ENCODE measurements around the gene GHITM.
A peak's percentile ranks its signal among the peaks of the same experiment; 100 is the strongest.
"Not testable (repeated sequence)": the region's sequence is repeated elsewhere in the genome, so short reads cannot be mapped to it uniquely, and the experiment has no call there.

GHITM gene

DNA sequence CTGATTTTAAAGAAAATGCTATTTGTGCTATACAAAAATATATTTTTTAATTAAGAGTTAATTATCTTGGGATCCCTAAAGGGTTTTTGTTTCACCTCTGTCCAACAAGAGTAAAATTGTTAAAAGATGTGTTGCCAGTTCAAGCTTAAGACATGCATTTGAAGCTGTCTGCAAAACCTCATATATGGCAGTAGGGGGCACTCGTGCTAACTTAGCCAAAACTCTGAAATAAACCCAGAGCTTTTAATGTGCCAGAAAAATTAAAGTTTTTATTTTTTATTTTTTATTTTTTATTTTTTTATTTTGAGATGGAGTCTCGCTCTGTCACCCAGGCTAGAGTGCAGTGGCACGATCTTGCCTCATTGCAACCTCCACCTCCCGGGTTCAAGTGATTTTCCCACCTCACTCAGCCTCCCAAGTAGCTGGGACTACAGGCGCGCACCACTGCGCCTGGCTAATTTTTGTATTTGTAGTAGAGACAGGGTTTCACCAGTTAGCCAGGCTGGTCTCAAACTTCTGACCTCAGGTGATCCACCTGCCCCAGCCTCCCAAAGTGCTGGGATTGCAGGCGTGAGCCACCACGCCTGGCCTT lies 8.8 kb downstream of the GHITM start:
- DNase-seq: not testable (repeated sequence)

DNA sequence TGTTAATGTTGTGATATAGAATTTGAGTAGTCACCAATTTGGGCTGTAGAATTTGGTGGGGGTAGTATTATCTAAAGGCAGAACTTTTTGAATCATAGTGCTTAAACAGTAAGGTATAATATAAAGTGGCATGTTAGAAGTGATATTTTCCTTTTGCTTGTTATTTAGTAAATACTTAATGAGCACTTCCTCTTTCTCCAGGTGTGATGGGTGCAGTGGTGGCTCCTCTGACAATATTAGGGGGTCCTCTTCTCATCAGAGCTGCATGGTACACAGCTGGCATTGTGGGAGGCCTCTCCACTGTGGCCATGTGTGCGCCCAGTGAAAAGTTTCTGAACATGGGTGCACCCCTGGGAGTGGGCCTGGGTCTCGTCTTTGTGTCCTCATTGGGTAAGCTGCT lies 10.5 kb downstream of the GHITM start:
- no peak for DNase-seq

DNA sequence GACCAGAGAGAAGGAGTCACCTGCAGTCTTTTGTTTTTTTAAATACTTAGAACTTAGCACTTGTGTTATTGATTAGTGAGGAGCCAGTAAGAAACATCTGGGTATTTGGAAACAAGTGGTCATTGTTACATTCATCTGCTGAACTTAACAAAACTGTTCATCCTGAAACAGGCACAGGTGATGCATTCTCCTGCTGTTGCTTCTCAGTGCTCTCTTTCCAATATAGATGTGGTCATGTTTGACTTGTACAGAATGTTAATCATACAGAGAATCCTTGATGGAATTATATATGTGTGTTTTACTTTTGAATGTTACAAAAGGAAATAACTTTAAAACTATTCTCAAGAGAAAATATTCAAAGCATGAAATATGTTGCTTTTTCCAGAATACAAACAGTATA lies 13.5 kb downstream of the GHITM start:
- DNase-seq: no peak

DNA sequence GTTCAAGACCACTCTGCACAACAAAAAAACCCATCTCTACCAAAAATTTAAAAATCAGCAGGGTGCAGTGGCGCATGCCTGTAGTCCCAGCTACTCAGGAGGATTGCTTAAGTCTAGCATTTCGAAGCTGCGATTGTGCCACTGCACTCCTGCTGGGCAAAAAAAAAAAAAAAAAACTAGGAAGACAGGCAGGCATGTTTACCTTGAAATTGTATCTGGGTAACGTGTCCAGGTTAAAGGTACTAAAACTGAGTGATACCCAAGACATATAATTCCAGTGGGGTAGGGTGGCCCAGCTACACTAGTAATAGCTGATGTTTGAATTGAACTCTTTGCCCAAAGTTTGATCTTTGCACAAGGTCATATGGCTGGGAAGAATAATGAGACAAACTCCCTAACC lies 16.2 kb downstream of the GHITM start:
- DNase-seq: no peak

DNA sequence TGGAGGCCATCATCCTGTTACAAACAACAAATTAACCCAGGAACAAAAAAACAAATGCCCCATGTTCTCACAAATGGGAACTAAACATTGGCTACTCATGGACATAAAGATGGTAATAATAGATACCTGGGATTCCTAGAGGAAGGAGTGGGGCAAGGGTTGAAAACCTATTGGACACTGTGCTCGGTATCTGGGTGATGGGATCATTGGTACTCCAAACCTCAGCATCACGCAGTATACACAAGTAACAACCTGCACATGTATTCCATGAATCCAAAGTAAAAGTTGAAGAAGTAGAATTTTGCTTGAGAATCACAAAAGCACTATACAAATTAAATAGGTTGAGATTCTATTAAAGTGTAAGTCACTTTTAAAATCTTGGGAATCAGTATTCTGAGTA lies 16.7 kb downstream of the GHITM start:
- no peak for DNase-seq

DNA sequence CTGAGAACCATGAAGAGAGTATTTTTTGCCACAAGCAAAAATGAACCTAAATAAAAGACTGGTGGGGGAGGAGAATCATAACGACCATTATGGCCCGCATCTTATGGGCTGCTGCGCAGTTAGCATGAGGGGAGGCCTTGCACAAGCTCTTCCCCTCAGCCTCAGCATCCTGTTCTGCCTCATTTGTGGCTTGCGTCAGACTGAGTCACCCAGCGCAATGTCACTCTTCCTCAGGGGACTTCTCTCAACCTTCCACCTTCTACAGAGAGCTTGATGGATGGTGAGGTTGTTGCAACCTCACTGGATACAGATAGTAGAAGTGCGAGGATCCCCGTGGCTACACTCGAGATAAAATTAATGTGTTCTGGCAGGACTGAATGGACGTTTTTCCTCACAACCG lies 17.5 kb downstream of the GHITM start:
- peak; percentile 30 to 43 for DNase-seq

DNA sequence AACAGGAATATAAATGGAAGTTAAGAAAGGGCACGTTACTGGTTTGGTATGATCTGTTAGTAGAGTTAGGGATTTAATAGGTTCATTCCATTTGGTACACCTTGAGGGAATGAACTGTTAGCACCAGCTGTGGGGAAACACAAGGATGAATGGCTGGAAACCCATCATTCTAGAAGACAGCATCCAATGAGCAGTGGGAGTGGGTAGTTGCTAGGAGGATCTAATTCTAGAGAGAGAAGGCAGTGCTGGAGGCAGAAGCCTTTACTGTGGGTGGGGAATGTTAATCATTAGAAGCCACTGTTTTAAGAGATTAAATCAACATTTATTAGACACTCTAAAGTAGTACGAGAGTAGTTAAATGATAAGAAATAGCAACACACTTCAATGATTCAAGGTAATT lies 18.8 kb downstream of the GHITM start:
- DNase-seq: no peak

DNA sequence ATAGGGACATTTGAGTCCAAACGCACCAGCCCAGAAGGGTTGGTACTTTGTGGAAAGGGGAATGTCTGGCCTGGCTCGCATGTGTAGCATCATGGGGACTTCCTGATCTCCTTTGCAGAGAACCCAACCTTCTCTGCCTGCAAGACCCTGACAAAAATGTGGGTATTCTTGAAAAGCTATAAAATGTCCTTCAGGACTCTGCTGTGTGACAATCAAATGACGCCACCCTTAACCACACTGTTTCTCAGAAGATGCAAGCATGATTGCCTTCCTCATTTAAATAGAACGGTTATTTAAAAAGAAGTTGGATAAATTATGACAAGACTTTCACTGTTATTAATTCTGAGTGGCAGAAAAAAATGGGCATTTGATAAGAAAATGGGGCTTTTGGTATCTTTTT lies 19.2 kb downstream of the GHITM start:
- no peak for DNase-seq

DNA sequence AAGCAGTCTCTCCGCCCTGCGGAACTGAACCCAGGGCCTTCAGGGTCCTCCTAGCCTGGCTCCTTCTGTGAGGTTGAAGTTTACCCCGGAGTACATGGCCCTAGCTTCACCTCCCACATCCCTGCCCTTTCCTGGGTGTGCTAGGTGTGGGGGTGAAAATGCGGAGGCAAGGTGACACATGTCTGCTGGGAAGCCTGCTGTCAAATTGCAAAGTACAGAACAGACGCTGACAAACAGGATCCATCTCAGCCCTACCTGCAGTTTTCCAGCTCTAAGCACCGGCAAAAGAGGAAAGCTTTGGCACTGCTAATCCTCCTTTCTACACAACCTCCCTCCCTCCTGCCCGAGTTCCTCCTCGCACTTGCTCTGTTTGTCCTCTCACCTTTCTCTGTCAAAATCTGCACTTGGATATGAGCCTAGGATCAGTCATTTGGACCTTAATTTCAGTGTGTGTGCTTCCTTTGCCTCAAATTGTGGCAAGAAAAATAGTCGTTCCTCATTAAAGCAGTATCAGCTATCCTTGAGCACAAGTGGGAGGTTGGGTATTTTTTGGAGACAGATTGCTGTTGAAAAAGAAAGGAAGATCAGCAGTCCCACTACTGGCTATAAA lies 19.9 kb downstream of the GHITM start:
- no peak for DNase-seq

DNA sequence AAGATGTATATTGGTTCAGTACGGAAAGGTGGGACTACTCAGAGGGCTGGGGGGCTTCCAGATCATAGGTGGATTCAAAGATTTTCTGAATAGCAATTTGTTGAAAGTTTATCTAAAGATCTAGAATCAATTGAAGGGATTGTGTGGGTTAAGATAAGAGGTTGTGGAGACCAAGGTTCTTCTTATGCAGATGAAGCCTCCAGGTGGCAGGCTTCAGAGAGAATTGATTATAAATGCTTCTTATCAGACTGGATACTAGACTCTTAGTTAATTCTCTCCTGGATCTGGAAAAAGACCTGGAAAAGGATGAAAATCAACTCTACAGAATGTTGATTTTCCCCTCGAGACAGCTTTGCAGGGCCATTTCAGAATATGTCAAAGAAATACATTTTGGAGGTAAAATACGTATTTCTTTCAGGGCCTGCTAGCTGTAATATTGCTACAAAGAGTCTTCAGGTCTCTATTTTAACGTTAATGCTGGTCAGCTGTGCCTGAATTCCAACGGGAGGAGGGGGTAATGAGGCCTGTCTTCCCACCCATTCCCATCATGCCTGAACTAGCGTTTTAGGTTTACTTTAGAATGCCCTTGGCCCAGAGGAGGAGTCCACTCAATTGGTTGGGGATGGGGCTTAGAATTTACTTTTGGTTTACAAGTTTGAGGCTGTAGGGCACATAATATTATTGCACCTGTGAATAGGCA lies 21.5 kb downstream of the GHITM start:
- DNase-seq: no peak

DNA sequence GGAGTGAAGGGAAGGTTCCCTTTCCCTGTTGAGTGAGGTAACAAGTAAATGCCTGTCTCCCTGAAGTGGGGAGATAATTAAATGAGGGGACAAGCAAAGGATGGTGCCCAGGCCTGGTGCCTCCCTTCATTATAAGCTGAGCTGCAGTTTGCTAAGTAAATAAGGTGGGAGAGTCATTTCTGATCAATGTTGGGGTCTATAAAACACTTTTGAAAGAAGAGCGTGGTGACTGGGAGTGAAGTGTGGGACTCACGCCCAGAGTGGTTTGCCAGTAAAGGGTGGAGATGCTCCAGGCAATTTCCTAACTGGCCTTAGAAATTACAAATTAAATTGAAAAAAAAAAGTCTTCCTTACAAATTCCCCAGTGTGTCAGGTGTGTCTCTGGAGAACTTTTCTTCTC lies 24.7 kb downstream of the GHITM start:
- no peak for DNase-seq

DNA sequence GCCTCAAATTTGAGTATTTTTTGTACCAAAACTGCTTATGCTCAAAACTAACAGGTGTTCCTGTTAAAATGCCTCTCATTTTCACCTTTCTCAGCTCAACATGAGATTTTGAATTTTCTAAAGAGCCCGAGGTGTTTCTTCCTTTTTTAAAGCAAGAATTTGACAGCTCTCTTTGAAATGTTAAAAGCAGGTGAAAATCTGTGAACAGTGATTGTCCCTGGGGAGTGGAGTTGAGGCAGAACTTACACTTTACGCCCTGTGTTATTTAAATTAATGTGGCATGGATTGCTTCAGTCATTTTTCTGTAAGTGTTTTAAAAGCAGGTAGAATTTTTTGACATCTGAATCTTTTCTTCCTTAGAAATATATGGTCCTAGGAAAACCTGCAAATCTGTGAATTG lies 25.1 kb downstream of the GHITM start:
- DNase-seq: no peak

DNA sequence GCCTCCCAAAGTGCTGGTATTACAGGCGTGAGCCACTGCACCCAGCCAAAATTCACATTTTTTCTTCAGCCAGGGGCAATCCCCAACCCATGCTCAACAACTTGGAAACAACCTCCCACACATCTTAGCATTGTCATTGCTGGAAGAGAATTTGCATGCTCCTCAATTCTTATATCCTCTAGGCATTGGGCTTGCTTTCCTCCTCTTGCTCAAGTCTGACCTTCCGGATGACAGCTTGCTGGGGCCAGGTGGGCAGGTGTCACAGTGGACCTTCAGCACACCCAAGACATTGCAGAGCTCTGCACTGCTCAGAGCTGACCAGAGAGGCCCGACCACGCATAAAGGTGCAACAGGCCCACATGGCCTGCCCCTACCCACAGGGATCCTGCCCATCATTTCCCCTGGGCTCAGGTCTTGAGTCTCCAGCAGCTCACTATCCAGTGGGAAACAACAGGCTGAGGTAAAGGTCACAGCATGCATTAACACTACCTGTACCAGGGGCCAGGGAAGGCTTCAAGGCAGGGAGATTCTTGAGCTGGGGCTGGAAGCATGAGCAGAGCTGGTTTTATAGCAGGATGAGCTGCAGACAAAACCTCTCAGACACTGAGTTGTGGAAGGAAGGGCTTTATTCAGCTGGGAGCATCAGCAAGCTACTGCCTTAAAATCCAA lies 27.4 kb downstream of the GHITM start:
- no peak for DNase-seq

DNA sequence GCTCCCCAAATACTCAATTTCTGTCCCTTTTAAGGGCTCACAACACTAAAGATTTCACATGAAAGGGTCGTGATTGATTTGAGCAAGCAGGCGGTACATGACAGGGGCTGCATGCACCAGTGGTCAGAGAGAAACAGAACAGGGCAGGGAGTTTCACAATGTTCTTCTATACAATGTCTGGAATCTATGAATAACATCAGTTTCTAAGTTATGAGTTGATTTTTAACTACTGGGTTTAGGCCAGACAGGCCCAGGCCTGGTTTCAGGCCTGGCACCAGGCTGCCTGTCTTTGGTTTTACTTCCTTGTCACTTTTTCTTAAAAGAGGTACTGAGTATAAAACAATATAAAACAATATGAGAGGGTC lies 28.0 kb downstream of the GHITM start:
- DNase-seq: not testable (repeated sequence)

DNA sequence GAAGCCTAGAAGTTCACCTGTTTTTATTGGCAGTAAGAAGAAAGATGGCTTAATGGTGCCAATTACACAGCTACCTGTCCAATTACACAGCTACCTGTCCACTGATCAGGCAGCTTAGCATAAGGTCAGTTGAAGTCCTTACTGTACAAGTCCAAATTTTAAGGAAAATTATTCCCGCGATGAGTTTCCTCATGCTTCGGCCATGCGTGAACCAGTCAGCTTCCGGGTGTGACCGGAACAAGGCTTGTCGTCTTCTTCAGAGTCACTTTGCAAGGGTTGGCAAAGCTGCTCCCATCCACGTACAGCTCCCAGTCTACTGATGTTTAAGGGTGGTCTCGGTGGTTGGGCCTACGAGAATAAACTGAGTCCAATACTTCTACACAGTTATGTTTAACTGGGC lies 29.1 kb downstream of the GHITM start:
- not testable (repeated sequence) for DNase-seq

DNA sequence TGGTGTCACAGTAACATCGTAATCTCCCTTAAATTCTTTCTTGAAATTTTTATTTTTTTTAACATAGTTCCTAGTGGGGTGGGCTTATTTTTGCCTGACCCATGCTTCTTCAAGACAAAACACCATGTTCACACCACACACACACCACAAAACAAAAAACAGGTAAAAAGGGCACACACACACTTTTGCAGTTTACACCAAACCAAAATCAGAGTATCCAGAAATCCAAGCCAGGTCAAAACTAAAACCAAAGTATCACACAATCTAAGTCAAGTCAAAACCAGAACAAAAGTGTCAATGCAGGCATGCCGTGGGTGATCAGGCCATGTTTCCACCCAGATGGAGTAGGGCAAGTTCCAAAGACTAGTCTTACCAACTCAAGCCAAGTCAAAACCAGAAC lies 31.9 kb downstream of the GHITM start:
- DNase-seq: not testable (repeated sequence)

DNA sequence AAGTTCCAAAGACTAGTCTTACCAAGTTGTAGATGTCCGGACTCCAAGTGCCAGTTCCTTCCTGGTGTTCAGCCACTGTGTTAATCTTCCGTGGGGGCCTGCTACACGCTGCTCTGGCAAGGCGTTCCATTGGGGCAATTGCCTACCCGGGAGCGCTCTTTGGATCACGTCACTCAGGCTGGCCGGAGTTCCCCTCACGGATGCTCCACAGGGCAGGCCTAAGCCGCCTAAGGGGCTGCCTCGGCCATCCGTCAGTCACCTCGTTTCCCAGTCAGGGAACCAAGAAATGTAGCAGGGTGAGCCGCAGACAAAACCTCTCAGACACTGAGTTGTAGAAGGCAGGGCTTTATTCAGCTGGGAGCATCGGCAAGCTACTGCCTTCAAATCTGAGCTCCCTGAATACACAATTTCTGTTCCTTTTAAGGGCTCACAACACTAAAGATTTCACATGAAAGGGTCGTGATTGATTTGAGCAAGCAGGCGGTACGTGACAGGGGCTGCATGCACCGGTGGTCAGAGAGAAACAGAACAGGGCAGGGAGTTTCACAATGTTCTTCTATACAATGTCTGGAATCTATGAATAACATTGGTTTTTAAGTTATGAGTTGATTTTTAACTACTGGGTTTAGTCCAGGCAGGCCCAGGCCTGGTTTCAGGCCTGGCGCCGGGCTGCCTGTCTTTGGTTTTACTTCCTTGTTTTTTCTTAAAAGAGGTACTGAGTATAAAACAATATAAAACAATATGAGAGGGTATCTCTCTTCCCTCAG lies 32.6 kb downstream of the GHITM start:
- DNase-seq: not testable (repeated sequence)

DNA sequence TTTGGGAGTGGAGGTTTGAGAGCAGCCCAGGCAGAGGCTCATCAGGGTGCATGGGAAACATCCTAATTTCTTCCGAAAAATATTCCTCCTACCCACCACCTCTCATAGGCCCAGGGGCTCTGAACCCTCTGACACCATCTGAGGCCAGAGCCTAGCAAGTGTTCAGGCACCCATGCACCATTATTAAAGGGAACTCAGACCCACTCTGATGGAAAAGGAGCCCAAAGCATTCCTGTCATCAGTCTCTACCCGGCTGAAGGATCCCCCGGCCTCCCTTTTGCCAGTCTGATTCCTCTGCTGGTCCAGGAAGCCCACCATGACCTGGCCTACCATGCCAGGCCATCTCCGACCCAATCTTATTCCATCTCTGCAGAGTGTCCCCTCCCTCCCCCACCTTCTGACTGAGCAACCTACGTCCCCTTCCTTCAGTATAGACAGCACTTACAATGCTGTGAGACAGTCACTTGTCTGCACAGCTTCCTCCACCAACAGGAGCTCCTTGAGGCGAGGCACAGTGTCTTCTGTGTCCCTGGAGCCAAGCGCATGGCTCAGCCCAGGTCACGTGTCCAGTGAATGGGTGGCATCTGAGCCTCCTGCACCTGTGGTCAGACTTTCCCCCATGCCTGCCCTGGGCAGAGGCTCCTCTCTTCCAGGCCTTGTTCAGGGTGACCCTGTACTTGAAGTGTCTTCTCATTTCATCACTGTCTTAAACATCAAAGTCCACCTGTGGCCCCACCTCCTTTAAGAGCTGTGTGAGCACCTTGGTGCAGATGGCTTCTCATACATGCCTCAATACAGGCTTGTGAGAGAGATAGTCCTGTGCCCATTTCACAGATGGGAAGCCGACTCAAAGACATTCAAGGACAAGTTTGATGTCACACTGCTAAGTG lies 33.4 kb downstream of the GHITM start:
- DNase-seq: no peak

DNA sequence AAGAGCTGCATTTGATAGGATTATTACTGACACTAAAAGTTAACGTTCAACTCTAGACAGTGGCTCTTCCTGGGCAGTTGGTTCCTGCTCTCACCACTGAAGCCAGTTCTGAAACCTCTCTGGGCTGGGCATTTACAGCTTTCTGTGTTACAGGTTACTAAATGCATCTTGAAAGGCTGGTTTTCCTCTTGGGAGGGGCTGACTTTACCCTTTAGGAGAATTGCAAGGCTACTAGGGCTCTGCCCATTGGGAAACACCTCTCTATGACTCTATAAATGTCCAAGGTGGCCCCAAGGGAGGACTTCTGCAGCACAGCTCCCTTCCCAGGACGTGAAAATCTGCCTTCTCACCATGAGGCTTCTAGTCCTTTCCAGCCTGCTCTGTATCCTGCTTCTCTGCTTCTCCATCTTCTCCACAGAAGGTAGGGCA lies 34.2 kb downstream of the GHITM start, which contains the start of gene GPR15LG:
Gene GPR15LG, plus strand, starts transcription at position 301 of the 429 bp plus-strand sequence. Its CDS starts 51 bp downstream, at position 352.
- no peak for DNase-seq

DNA sequence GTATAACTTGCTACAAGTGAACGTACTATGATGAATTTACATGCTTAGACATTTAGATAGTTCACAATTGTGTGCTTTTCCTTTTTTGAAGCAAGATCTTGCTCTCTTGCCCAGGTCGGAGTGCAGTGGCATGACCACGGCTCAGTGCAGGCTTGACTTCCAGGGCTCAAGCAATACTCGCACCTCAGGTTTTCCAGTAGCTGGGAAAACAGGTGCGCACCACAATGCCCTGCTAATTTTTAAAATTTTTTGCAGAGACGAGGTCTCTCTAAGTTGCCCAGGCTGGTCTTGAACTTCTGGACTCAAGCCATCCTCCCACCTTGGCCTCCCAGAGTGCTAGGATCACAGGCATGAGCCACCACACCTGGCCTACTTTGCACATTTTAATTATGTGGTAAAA lies 36.1 kb downstream of the GHITM start:
- no peak for DNase-seq

DNA sequence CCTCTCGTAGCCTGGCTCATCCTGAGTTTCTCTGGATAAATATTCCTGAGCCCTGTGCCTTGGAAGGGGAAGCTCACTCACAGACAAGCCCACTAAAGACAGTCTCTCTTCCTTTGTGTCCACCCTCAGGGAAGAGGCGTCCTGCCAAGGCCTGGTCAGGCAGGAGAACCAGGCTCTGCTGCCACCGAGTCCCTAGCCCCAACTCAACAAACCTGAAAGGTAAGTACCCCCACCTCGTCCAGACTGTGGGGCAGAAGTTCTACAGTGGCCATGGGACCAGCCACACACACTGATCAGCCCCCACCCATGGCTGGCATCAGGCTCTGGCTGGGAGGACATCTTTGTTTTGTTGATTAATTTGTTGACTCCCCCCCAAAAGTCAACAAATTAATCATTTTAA lies 37.0 kb downstream of the GHITM start:
- no peak for DNase-seq

DNA sequence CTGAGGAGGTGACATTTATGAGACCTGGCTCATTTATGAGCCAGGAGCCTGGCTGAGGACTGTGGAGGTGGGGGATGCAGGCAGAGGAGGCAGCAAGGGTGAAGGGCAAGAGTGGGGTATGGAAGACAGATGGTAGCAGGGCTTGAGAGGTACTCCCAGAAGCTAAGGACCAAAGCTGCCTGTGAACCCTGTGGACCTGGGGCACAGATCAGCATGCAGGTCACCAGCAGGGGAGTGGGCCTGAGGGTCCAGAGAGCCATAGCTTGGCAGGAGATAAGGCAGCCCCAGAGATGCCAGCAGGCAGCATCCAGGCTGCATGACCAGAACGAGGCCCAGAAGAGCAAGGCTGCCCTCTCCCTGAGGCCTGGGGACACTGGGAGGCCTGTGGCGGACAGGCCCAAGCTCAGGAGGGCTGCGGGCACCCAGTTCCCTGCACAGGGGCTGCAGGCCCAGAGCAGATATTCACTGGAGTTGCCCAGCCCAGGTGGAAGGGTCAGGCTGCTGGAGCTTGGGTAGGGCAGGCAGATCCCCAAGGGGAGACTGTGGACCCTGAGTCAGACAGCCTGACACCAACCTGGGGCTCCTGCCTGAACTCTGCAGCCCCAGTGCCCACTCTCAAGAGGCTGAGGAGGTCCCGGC lies 37.6 kb downstream of the GHITM start:
- no peak for DNase-seq
